Endothelial cell of umbilical vein (primary cell): Measurements from ENCODE around the gene ETV6. TPM values are rescaled to one million over a fixed set of nuclear protein-coding genes. Genes with fewer than 3 reads are reported as not detected.

Experiments used
- BruUV-seq: library from RNA; stranded (reverse); fragments of 400-500 nt; replicated peaks from 2 replicates; lab custom pipeline; 2021; lab: Mats Ljungman, UMichigan
- CTCF ChIA-PET: fragments of 300-600, 350-600 bp; sonication (Branson Sonifier 250); formaldehyde crosslinking; loops from one replicate; lab custom pipeline; 2021; ENCODE audit warnings: antibody characterized with exemption, inconsistent platforms; lab: Charles Lee
- POLR2A ChIA-PET: fragments of 300-600, 350-600 bp; sonication (Branson Sonifier 250); formaldehyde crosslinking; loops from one replicate; lab custom pipeline; 2021; ENCODE audit warnings: antibody characterized with exemption, inconsistent platforms; lab: Charles Lee
- DNase-seq: peaks from one replicate; pipeline ENCODE4 v3.0.0-alpha.2; 2011; ENCODE audit warnings: low read depth, low spot score
- FAIRE-seq: peaks from 2 replicates; lab custom pipeline; 2011; peaks lifted over from hg19 to GRCh38; lab: Jason Lieb, UNC
- H2AFZ ChIP-seq: 2 replicates; pipeline ENCODE4 v1.6.0; 2012; ENCODE audit warnings: low read depth, low read length, control low read depth, inconsistent platforms
- H3K27ac ChIP-seq: 2 replicates; pipeline ENCODE4 v1.5.1; 2011; ENCODE audit warnings: low read depth, mild to moderate bottlenecking, control low read depth, low read length, moderate library complexity; ENCODE audit not compliant: insufficient read depth
- H3K27me3 ChIP-seq, 2 experiments: 2 replicates each; pipeline versions ENCODE4 v1.6.0 to v1.6.1; 2011; ENCODE audit warnings: low read length in 2 of 2, mixed read lengths in 1 of 2; ENCODE audit not compliant: control insufficient read depth in 2 of 2, insufficient read depth in 2 of 2
- H3K36me3 ChIP-seq, 2 experiments: 2 replicates in 1 of 2; 3 replicates in 1 of 2; pipeline ENCODE4 v1.5.1; 2011; ENCODE audit warnings: low read length in 2 of 2, mild to moderate bottlenecking in 1 of 2, moderate library complexity in 1 of 2; ENCODE audit not compliant: control insufficient read depth in 2 of 2, insufficient read depth in 2 of 2; ENCODE audit errors: extremely low read depth in 1 of 2
- H3K4me1 ChIP-seq: 3 replicates; pipeline ENCODE4 v1.5.1; 2011; ENCODE audit warnings: mild to moderate bottlenecking, low read length; ENCODE audit not compliant: control insufficient read depth, insufficient read depth; ENCODE audit errors: extremely low read depth
- H3K4me2 ChIP-seq: 2 replicates; pipeline ENCODE4 v1.6.1; 2011; ENCODE audit warnings: low read length, control low read depth, mixed read lengths; ENCODE audit not compliant: insufficient read depth
- H3K4me3 ChIP-seq, 3 experiments: fragments of 200-600 bp in 1 of 3; sonication (generic), shearing (Covaris generic) in 1 of 3; replicated peaks in 1 of 3; 2 replicates each; pipeline ENCODE4 v1.5.1; 2011 to 2016; ENCODE audit warnings: control low read depth in 3 of 3, low read length in 3 of 3, mild to moderate bottlenecking in 2 of 3, inconsistent platforms in 1 of 3, low read depth in 1 of 3, moderate library complexity in 1 of 3; ENCODE audit not compliant: insufficient read depth in 1 of 3
- H3K79me2 ChIP-seq: 2 replicates; pipeline ENCODE4 v1.6.0; 2012; ENCODE audit warnings: low read length, inconsistent platforms; ENCODE audit not compliant: control insufficient read depth, insufficient read depth
- H3K9ac ChIP-seq: replicated peaks from 2 replicates; pipeline ENCODE3; 2011; ENCODE audit warnings: low read length, control low read depth; ENCODE audit not compliant: insufficient read depth; ENCODE audit errors: extremely low read depth
- H3K9me1 ChIP-seq: replicated peaks from 3 replicates; pipeline ENCODE4 v1.6.0; 2011; ENCODE audit warnings: mild to moderate bottlenecking, low read length; ENCODE audit not compliant: control insufficient read depth, insufficient read depth; ENCODE audit errors: extremely low read depth
- H3K9me3 ChIP-seq: replicated peaks from 2 replicates; pipeline ENCODE4 v1.5.1; 2012; ENCODE audit warnings: low read length, inconsistent platforms; ENCODE audit not compliant: control insufficient read depth, insufficient read depth
- H4K20me1 ChIP-seq: replicated peaks from 2 replicates; pipeline ENCODE3; 2011; ENCODE audit warnings: mild to moderate bottlenecking, low read length; ENCODE audit not compliant: control insufficient read depth, insufficient read depth; ENCODE audit errors: extremely low read depth
- EZH2 ChIP-seq: IDR thresholded peaks from 2 replicates; pipeline ENCODE4 v1.6.1; 2012; ENCODE audit warnings: borderline replicate concordance, low read depth, mild to moderate bottlenecking, moderate library complexity, low read length, inconsistent platforms; ENCODE audit not compliant: severe bottlenecking
- FOS ChIP-seq: IDR thresholded peaks from 2 replicates; pipeline ENCODE4 v1.6.1; 2011; ENCODE audit warnings: mild to moderate bottlenecking, low read length, moderate library complexity, borderline replicate concordance; ENCODE audit not compliant: insufficient read depth
- GATA2 ChIP-seq: IDR thresholded peaks from 2 replicates; pipeline ENCODE4 v1.7.0; 2011; ENCODE audit warnings: low read depth, mild to moderate bottlenecking, moderate library complexity, mixed read lengths, low read length; ENCODE audit not compliant: insufficient read length, insufficient read depth
- JUN ChIP-seq: IDR thresholded peaks from 2 replicates; pipeline ENCODE4 v1.6.1; 2011; ENCODE audit warnings: borderline replicate concordance, low read depth; ENCODE audit not compliant: insufficient read length, insufficient read depth
- MAX ChIP-seq: IDR thresholded peaks from 2 replicates; pipeline ENCODE4 v1.6.1; 2011; ENCODE audit not compliant: insufficient read depth, insufficient read length
- MYC ChIP-seq: IDR thresholded peaks from one replicate; pipeline ENCODE4 v1.6.1; 2011; ENCODE audit warnings: mild to moderate bottlenecking, low read depth, low read length
- POLR2A ChIP-seq: IDR thresholded peaks from 2 replicates; pipeline ENCODE4 v1.6.1; 2012; ENCODE audit warnings: low read depth, mild to moderate bottlenecking, control low read depth, low read length
- POLR2AphosphoS5 ChIP-seq: IDR thresholded peaks from 2 replicates; pipeline ENCODE4 v1.6.1; 2012; ENCODE audit warnings: low read depth, mild to moderate bottlenecking, control low read depth, low read length, moderate library complexity; ENCODE audit not compliant: insufficient read depth
- dilution Hi-C: fragments of 300-500 bp; cut with MboI; formaldehyde crosslinking; loops from one replicate; pipeline ENCODE4 v1.15.0; 2019; ENCODE audit warnings: low sequenced_read_pairs; ENCODE audit not compliant: extremely low pct_ligation_motif_present
- intact Hi-C: fragments of 100-400 bp; cut with micrococcal nuclease; formaldehyde crosslinking; loops from one replicate; pipeline ENCODE4 v1.10.0; 2022
- polyA plus RNA-seq, 4 experiments: library from polyadenylated mRNA; depleted of rRNA in 3 of 4; stranded (reverse) in 3 of 4; unstranded in 1 of 4; fragments of >200 nt; gene quantifications; 2 replicates each; pipeline versions ENCODE4 v1.2.1 to v1.2.3, GENCODE V29; 2011 to 2012; ENCODE audit warnings: missing spikeins in 1 of 4
- total RNA-seq: library from RNA; stranded (reverse); gene quantifications from 2 replicates; pipeline ENCODE4 v1.2.3, GENCODE V29; 2021
- TF ChIP-seq, protein P1 (sequence below), 2 donors: IDR thresholded peaks; 1 replicate in 1 of 2; 2 replicates in 1 of 2; pipeline ENCODE4 v1.5.1; 2011; ENCODE audit warnings: low read length in 2 of 2, mild to moderate bottlenecking in 2 of 2, moderate library complexity in 2 of 2, control low read depth in 1 of 2, inconsistent platforms in 1 of 2, low read depth in 1 of 2; ENCODE audit not compliant: insufficient read depth in 1 of 2; ENCODE audit errors: extremely low read depth in 1 of 2

Gene ETV6
- total and polyA plus RNA-seq, 2 donors (not counting 3 experiments of a cell fraction or from before 2014, with no cell fraction given): 15.9 to 57.1 TPM

GRCh38 chr12:11668611-11669010, 19.1 kb downstream of the ETV6 start:
- TF ChIP-seq MAX: no peak
- TF ChIP-seq, protein P1, sequence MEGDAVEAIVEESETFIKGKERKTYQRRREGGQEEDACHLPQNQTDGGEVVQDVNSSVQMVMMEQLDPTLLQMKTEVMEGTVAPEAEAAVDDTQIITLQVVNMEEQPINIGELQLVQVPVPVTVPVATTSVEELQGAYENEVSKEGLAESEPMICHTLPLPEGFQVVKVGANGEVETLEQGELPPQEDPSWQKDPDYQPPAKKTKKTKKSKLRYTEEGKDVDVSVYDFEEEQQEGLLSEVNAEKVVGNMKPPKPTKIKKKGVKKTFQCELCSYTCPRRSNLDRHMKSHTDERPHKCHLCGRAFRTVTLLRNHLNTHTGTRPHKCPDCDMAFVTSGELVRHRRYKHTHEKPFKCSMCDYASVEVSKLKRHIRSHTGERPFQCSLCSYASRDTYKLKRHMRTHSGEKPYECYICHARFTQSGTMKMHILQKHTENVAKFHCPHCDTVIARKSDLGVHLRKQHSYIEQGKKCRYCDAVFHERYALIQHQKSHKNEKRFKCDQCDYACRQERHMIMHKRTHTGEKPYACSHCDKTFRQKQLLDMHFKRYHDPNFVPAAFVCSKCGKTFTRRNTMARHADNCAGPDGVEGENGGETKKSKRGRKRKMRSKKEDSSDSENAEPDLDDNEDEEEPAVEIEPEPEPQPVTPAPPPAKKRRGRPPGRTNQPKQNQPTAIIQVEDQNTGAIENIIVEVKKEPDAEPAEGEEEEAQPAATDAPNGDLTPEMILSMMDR (IDR thresholded peaks at IDR 0.05; ENCODE audit: extremely low read depth in 1 of 2, insufficient read depth in 1 of 2, low read depth in 1 of 2, low read length in 2 of 2): no peak
- no peak for TF ChIP-seq EZH2
- no peak for TF ChIP-seq FOS
- no peak for TF ChIP-seq JUN
- no peak for TF ChIP-seq POLR2A
- TF ChIP-seq MYC: no peak
- TF ChIP-seq POLR2AphosphoS5: no peak
- no peak for TF ChIP-seq GATA2
- ChIA-PET CTCF (no interaction called here), POLR2A (no interaction called here)
- BruUV-seq: no TSS peak
- intact Hi-C loops (no loop called here), dilution Hi-C loops (no loop called here)
- Histone ChIP-seq H3K4me3 (no peak overlapping the region), H4K20me1 (peaks cover 2% of the 10 kb centered on the region), H3K27ac (no peak overlapping the region), H3K4me2 (no peak overlapping the region), H3K9me1 (no peaks in the 10 kb centered on the region), H3K9ac (no peak overlapping the region), H3K9me3 (no peaks in the 10 kb centered on the region), H3K79me2 (peaks cover 93% of the 10 kb centered on the region), H2AFZ (no peak overlapping the region), H3K4me1 (peaks cover 13% of the 10 kb centered on the region), H3K36me3 (peaks cover 0 to 2% of the 10 kb centered on the region in 2 experiments), H3K27me3 (no peaks in the 10 kb centered on the region)
- FAIRE-seq (no peak), DNase-seq (no peak)
